Body of pancreas (tissue), 4 donors: Measurements from ENCODE around the gene ABL2. TPM values are rescaled to one million over a fixed set of nuclear protein-coding genes. Genes with fewer than 3 reads are reported as not detected.
"Not testable (repeated sequence)": the region's sequence is repeated elsewhere in the genome, so short reads cannot be mapped to it uniquely, and the experiment has no call there.

Experiments
- ATAC-seq: fragments of 150-250 bp; one replicate; pipeline ENCODE4 v1.9.1; 2016
- DNase-seq, 4 donors: peaks; one replicate each; pipeline ENCODE4 v3.0.0-alpha.2; 2019
- H3K27ac ChIP-seq, 4 donors: fragments of 200-600 bp; sonication (generic); 1 replicate in 3 of 4; 2 replicates in 1 of 4; pipeline versions ENCODE4 v1.5.1 to v1.6.1; 2016 to 2019; ENCODE audit warnings: mild to moderate bottlenecking in 1 of 4, mixed read lengths in 1 of 4, moderate library complexity in 1 of 4
- H3K27me3 ChIP-seq, 2 donors: fragments of 200-600 bp; sonication (generic); one replicate each; pipeline ENCODE4 v1.6.0; 2016; ENCODE audit warnings: mild to moderate bottlenecking in 1 of 2
- H3K36me3 ChIP-seq, 2 donors: fragments of 200-600 bp; sonication (generic); replicated peaks in 1 of 2; 2 replicates each; pipeline ENCODE4 v1.5.1; 2016; ENCODE audit warnings: low read depth in 2 of 2; ENCODE audit not compliant: insufficient read depth in 1 of 2
- H3K4me1 ChIP-seq: fragments of 200-600 bp; sonication (generic); one replicate; pipeline ENCODE4 v1.6.0; 2016
- H3K4me3 ChIP-seq, 2 donors: fragments of 200-600 bp; sonication (generic); 1 replicate in 1 of 2; 2 replicates in 1 of 2; pipeline ENCODE4 v1.5.1; 2016 to 2019
- H3K9me3 ChIP-seq, 3 donors: fragments of 200-600 bp; sonication (generic); 1 replicate in 2 of 3; 2 replicates in 1 of 3; pipeline ENCODE4 v1.5.1; 2016
- CTCF ChIP-seq, 7 experiments: fragments of 450-650 bp in 4 of 7; fragments of 200-600 bp in 3 of 7; sonication (generic) in 3 of 7; IDR thresholded peaks; one replicate each; pipeline ENCODE4 v1.5.1; 2016 to 2019; ENCODE audit warnings: antibody characterized with exemption in 7 of 7
- POLR2A ChIP-seq, 3 donors: fragments of 450-650 bp; IDR thresholded peaks; one replicate each; pipeline ENCODE4 v1.6.1; 2016; ENCODE audit warnings: antibody characterized with exemption in 3 of 3, mild to moderate bottlenecking in 2 of 3
- WGBS, 2 donors: methylation state at CpG; one replicate each; pipeline ENCODE4 v1.1.5; 2017; 5-methylcytosine and 5-hydroxymethylcytosine counted together
- intact Hi-C: fragments of 100-400 bp; cut with DNase I; formaldehyde crosslinking; loops from one replicate; pipeline ENCODE4 v1.15.1; 2023
- total RNA-seq, 2 donors: library from RNA; depleted of rRNA; stranded (reverse); fragments of >200 nt; gene quantifications; one replicate each; pipeline ENCODE4 v1.1.0, GENCODE V29; 2016

ABL2 gene
- total RNA-seq, result 10 to 100 TPM; 10.1 to 12.5 TPM

GRCh38 chr1:179229214-179230140 is at the start of gene ABL2:
Gene ABL2, minus strand, starts transcription at chr1:179229677. Its CDS starts 280 bp downstream, at chr1:179229397.
- WGBS, 2 donors, result 0 to 1% methylated on average over 11 to 88 of the region's 94 CpGs
- intact Hi-C loops, result no loop called here
- H3K36me3 ChIP-seq, result no peaks in the 10 kb centered on the region
- H3K27me3 ChIP-seq, result no peaks in the 10 kb centered on the region
- peak; percentile 47 to 78 (median 68) for DNase-seq
- peak within 1 kb of the TSS; percentile 97 to 98 for H3K4me3 ChIP-seq
- ATAC-seq, result peak; percentile 80
- H3K4me1 ChIP-seq, result peaks cover 25% of the 10 kb centered on the region
- H3K27ac ChIP-seq, result peak within 1 kb of the TSS; percentile 69 to 89 (median 80)
- no peaks in the 10 kb centered on the region for H3K9me3 ChIP-seq
- TF ChIP-seq POLR2A (IDR thresholded peaks at IDR 0.05) (peak; percentile 16 to 46 (median 45)), CTCF (IDR thresholded peaks at IDR 0.05) (no peak)

GRCh38 chr1:179278920-179279319 is 49.4 kb upstream of the ABL2 start:
- Histone ChIP-seq H3K36me3 (no peaks in the 10 kb centered on the region), H3K27me3 (no peaks in the 10 kb centered on the region), H3K27ac (no peak overlapping the region), H3K4me3 (no peak overlapping the region), H3K4me1 (no peaks in the 10 kb centered on the region), H3K9me3 (no peaks in the 10 kb centered on the region)
- intact Hi-C loops, result no loop called here
- TF ChIP-seq POLR2A (IDR thresholded peaks at IDR 0.05), result no peak
- TF ChIP-seq CTCF (IDR thresholded peaks at IDR 0.05), result no peak
- WGBS, 2 donors, result 91 to 98% methylated on average over 5 of the region's 5 CpGs
- ATAC-seq (no peak), DNase-seq (no peak)

GRCh38 chr1:179274424-179274823 is 44.9 kb upstream of the ABL2 start:
- H3K27ac ChIP-seq, H3K9me3 ChIP-seq, H3K36me3 ChIP-seq, intact Hi-C loops, H3K27me3 ChIP-seq, H3K4me1 ChIP-seq, DNase-seq, H3K4me3 ChIP-seq, ATAC-seq: not testable (repeated sequence)
- WGBS, 2 donors, result 85 to 90% methylated on average over 5 of the region's 5 CpGs

GRCh38 chr1:179269071-179269470 is 39.6 kb upstream of the ABL2 start:
- intact Hi-C loops, result no loop called here
- H3K27me3 ChIP-seq, result no peaks in the 10 kb centered on the region
- no peak overlapping the region for H3K27ac ChIP-seq
- ATAC-seq, result no peak
- H3K9me3 ChIP-seq, result no peaks in the 10 kb centered on the region
- no peaks in the 10 kb centered on the region for H3K4me1 ChIP-seq
- TF ChIP-seq POLR2A (IDR thresholded peaks at IDR 0.05) (no peak), CTCF (IDR thresholded peaks at IDR 0.05) (no peak)
- no peaks in the 10 kb centered on the region for H3K36me3 ChIP-seq
- no peak overlapping the region for H3K4me3 ChIP-seq
- DNase-seq, result no peak

GRCh38 chr1:179264507-179264906 is 35.0 kb upstream of the ABL2 start:
- intact Hi-C loops, result no loop called here
- Histone ChIP-seq H3K36me3 (no peaks in the 10 kb centered on the region), H3K27ac (peak overlapping the region; percentile 12 to 61 (median 31)), H3K27me3 (no peaks in the 10 kb centered on the region), H3K4me3 (no peak overlapping the region), H3K4me1 (no peaks in the 10 kb centered on the region), H3K9me3 (no peaks in the 10 kb centered on the region)
- TF ChIP-seq CTCF (IDR thresholded peaks at IDR 0.05) (no peak), POLR2A (IDR thresholded peaks at IDR 0.05) (no peak)
- 22 to 35% methylated on average over 3 of the region's 3 CpGs for WGBS, 2 donors
- ATAC-seq (peak; percentile 84), DNase-seq (peak in 3 of 4 donors; percentile 25 to 46 (median 33))
